ENCODE results near the gene SMPD2. TPM values are rescaled to one million over a fixed set of nuclear protein-coding genes. Genes with fewer than 3 reads are reported as not detected.

SMPD2 gene
- total RNA-seq, 3 donors from 2014 or later = 8.5 to 26.2 (median 12.1) TPM

DNA sequence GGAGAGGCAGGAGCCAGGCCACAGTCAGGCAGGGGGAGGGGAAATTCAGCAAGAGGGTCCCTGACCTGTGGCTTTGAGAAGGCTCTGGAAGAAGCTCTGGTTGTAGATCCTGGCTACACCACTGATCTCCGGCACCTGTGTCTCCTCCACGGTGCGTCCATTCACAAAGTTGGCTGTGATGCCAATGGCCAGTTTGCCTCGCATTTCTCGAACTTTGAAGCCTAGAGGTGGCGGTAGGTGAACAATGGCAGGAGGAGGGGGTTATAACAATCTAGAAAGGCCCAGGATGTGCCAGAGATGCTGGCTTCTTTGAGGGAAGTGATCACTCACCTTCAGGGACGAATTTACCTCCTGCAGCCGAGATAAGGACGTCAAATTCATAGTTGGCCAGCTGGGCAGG is 11.7 kb downstream of the SMPD2 start:
- intact Hi-C loops (cut with DNase I; ENCODE audit: low total_unique reads) = no loop called here
- Histone ChIP-seq H3K36me3 (no peaks in the 10 kb centered on the region), H3K4me1 (no peaks in the 10 kb centered on the region), H3K4me3 (no peak overlapping the region), H3K9me3 (no peaks in the 10 kb centered on the region), H3K27me3 (no peaks in the 10 kb centered on the region), H3K27ac (no peak overlapping the region)
- TF ChIP-seq POLR2A (IDR thresholded peaks at IDR 0.05) (no peak), POLR2AphosphoS5 (IDR thresholded peaks at IDR 0.05) (no peak)
- TF ChIP-seq, protein P1, sequence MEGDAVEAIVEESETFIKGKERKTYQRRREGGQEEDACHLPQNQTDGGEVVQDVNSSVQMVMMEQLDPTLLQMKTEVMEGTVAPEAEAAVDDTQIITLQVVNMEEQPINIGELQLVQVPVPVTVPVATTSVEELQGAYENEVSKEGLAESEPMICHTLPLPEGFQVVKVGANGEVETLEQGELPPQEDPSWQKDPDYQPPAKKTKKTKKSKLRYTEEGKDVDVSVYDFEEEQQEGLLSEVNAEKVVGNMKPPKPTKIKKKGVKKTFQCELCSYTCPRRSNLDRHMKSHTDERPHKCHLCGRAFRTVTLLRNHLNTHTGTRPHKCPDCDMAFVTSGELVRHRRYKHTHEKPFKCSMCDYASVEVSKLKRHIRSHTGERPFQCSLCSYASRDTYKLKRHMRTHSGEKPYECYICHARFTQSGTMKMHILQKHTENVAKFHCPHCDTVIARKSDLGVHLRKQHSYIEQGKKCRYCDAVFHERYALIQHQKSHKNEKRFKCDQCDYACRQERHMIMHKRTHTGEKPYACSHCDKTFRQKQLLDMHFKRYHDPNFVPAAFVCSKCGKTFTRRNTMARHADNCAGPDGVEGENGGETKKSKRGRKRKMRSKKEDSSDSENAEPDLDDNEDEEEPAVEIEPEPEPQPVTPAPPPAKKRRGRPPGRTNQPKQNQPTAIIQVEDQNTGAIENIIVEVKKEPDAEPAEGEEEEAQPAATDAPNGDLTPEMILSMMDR (IDR thresholded peaks at IDR 0.05) = no peak
- no peak for DNase-seq (ENCODE audit: low spot score in 2 of 2)

DNA sequence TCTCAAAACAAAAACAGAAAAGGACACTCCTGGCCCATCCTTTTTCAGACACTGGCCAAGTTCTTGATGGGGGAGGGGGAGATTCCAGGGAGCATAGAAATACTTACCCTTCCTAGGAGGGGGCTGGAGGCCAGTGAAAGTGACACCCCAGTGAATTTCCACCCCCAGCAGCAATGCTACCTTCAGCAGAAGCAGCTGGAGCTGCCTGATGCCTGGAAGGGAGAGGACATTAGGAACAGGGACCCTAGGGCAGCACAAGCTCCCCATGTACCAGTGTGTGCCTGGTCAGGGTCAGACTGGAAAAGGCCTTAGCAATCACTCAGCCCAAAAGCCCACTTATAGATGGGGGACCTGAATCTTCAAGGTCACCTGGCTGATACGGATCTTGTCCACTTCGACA is 12.6 kb downstream of the SMPD2 start:
- Histone ChIP-seq H3K27me3 (no peaks in the 10 kb centered on the region), H3K36me3 (no peaks in the 10 kb centered on the region), H3K4me1 (no peaks in the 10 kb centered on the region), H3K9me3 (no peaks in the 10 kb centered on the region), H3K4me3 (no peak overlapping the region), H3K27ac (no peak overlapping the region)
- no peak for TF ChIP-seq POLR2AphosphoS5 (IDR thresholded peaks at IDR 0.05)
- no peak for TF ChIP-seq POLR2A (IDR thresholded peaks at IDR 0.05)
- TF ChIP-seq, protein P1 (IDR thresholded peaks at IDR 0.05) = no peak
- DNase-seq (ENCODE audit: low spot score in 2 of 2) = no peak
- intact Hi-C loops (cut with DNase I; ENCODE audit: low total_unique reads) = no loop called here

DNA sequence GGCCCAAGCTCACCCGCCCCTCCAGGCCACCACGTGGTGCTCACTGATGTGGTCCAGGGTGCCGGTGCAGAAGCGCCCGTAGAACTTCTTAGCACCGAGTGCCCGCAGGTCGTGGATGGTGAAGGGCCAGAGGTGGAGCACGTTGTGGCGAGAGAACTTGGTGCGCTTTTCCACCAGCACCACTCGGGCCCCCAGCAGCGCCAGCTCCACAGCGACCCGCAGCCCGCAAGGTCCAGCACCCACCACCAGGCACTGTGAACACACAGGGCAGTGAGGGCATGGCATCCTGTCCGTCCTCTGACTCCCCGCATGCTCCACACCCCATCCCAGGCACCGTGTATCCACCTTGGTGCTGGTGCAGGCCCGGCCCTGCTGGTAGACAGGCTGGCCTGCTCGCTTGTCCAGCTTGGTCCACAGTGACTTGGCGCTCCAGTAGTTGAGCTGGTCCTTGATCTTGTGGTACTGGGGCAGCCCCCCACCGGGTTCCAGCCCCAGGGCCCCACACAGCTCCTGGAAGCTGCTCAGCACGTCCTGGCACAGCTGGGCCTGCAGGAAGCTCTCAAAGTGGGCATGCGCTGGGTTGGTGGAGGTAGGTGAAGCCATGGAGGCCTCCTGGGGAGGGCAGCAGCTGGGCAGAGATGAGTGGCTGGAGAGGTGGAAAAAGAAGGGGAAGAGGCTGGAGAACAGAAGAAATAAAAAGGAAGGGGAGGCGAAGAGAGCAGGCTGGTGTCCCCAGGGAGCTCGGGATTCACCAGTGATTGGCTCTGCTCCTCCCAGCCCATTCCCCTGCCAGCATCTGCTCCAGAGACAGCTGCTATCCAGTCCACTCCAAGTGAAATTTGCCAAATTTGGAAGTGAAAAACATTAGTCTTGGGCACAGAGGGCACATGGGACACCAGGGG is 13.3 kb downstream of the SMPD2 start:
- H3K27ac ChIP-seq = peak overlapping the region; percentile 69 to 73
- no peak for DNase-seq (ENCODE audit: low spot score in 2 of 2)

DNA sequence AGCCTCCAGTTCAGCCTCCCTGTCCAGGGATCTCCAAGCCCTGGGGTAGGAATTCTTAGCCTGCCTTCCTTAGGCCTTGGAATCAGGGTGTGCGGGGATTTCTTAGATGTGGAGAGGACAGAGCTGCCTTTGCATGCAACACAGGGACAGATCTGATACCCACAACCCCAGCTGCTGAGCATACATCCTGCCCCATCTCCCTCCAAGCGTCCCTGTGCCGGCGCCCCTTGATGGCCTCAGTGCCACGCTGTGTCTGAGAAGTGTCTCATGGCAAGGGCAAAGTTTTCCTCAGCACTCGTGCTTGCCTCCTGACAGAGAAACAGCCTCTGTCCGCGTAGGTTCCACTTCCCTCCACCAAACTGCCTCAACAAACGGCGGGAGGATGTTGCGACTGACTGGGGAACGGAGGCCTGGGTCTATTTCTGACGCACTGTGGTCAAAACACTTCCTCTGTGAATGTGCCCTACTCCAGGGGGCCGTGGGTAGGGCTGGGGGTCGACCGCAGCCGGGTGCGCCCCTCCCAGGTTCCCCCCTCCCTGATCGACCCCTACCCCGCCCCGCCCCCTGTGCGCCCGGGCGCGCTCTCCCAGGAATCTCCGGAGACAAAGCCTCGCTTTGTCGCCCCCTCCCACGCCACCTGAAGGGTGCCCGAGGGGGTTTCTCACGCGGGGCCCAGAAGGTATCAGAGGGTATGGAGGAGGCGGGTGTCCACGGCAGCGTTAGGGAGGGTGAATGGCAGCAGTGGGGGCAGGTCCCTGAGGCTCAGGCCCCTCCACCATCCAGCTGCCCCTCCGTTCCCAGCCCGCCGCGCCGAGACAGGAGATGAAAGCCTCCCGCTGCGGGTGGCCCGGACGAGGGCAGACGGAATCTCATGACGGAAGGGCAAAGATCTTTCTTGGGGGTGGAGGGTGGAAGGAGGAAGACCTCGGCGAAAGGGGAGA is 14.2 kb downstream of the SMPD2 start:
- peak overlapping the region; percentile 69 to 73 for H3K27ac ChIP-seq
- H3K36me3 ChIP-seq = no peaks in the 10 kb centered on the region
- DNase-seq (ENCODE audit: low spot score in 2 of 2) = peak in 1 of 2 donors; percentile 39
- TF ChIP-seq POLR2A (IDR thresholded peaks at IDR 0.05) (no peak), POLR2AphosphoS5 (IDR thresholded peaks at IDR 0.05) (no peak)
- TF ChIP-seq, protein P1 (IDR thresholded peaks at IDR 0.05) = no peak
- intact Hi-C loops (cut with DNase I; ENCODE audit: low total_unique reads) = no loop called here
- H3K27me3 ChIP-seq = no peaks in the 10 kb centered on the region
- H3K4me3 ChIP-seq = peak overlapping the region; percentile 62 to 82 (median 77)
- H3K9me3 ChIP-seq = no peaks in the 10 kb centered on the region
- H3K4me1 ChIP-seq = no peaks in the 10 kb centered on the region

More for the DNA sequence above, 13.3 kb downstream of the SMPD2 start:
- no peaks in the 10 kb centered on the region for H3K4me1 ChIP-seq
- intact Hi-C loops (cut with DNase I; ENCODE audit: low total_unique reads) = no loop called here
- H3K9me3 ChIP-seq = no peaks in the 10 kb centered on the region
- H3K4me3 ChIP-seq = peak overlapping the region in 2 of 3 donors; percentile 62 to 82
- TF ChIP-seq POLR2A (IDR thresholded peaks at IDR 0.05) (no peak), POLR2AphosphoS5 (IDR thresholded peaks at IDR 0.05) (no peak)
- TF ChIP-seq, protein P1 (IDR thresholded peaks at IDR 0.05) = no peak
- no peaks in the 10 kb centered on the region for H3K36me3 ChIP-seq
- no peaks in the 10 kb centered on the region for H3K27me3 ChIP-seq
